Cerebellar nuclear complex (tissue), 1 donor: ENCODE results near the gene PRKAG2.
"Not testable (repeated sequence)": the region's sequence is repeated elsewhere in the genome, so short reads cannot be mapped to it uniquely, and the experiment has no call there.

Source experiments
- DNase-seq, 2 experiments: peaks; one replicate each; lab custom pipeline; 2025; lab: John Stamatoyannopoulos, UW

The PRKAG2 gene

GRCh38 chr7:151550656-151551286 lies 326.1 kb downstream of the PRKAG2 start:
- DNase-seq = no peak

- no peak for DNase-seq
Observed at GRCh38 chr7:151549644-151550043, 327.3 kb downstream of the PRKAG2 start.

GRCh38 chr7:151549083-151549482 lies 327.8 kb downstream of the PRKAG2 start:
- DNase-seq = no peak

GRCh38 chr7:151544183-151544582 lies 332.7 kb downstream of the PRKAG2 start:
- DNase-seq = no peak

GRCh38 chr7:151542606-151543130 lies 334.2 kb downstream of the PRKAG2 start:
- DNase-seq = peak in 1 of 2 experiments; percentile 18

- peak in 1 of 2 experiments; percentile 51 for DNase-seq
Observed at GRCh38 chr7:151541709-151542499, 335.0 kb downstream of the PRKAG2 start.

- no peak for DNase-seq
Observed at GRCh38 chr7:151540146-151540545, 336.8 kb downstream of the PRKAG2 start.

- peak; percentile 85 to 91 for DNase-seq
Observed at GRCh38 chr7:151539088-151539671, 337.7 kb downstream of the PRKAG2 start.

GRCh38 chr7:151537818-151538561 lies 338.9 kb downstream of the PRKAG2 start:
- DNase-seq = no peak

- DNase-seq = not testable (repeated sequence)
Observed at GRCh38 chr7:151536178-151536577, 340.7 kb downstream of the PRKAG2 start.

- DNase-seq = no peak
Observed at GRCh38 chr7:151529842-151530241, 347.1 kb downstream of the PRKAG2 start.

- no peak for DNase-seq
Observed at GRCh38 chr7:151524845-151525244, 352.1 kb downstream of the PRKAG2 start.

- DNase-seq = no peak
Observed at GRCh38 chr7:151524331-151524730, 352.6 kb downstream of the PRKAG2 start.

- no peak for DNase-seq
Observed at GRCh38 chr7:151520419-151521261, 356.3 kb downstream of the PRKAG2 start.

GRCh38 chr7:151519765-151520418 lies 357.0 kb downstream of the PRKAG2 start, which contains the start of gene RHEB:
TSS of gene RHEB (minus strand) at chr7:151519895. CDS start at chr7:151519511, 384 bp downstream.
- peak; percentile 94 to 96 for DNase-seq

- DNase-seq = not testable (repeated sequence)
Observed at GRCh38 chr7:151518947-151519764, 357.8 kb downstream of the PRKAG2 start.

GRCh38 chr7:151518105-151518946 lies 358.6 kb downstream of the PRKAG2 start:
- no peak for DNase-seq

- no peak for DNase-seq
Observed at GRCh38 chr7:151517601-151518104, 359.3 kb downstream of the PRKAG2 start.

- no peak for DNase-seq
Observed at GRCh38 chr7:151515276-151515565, 361.7 kb downstream of the PRKAG2 start.
